GM19452 (cell line): ENCODE measurements around the gene PEX14.

Experiments used
- ATAC-seq: cut with Tn5 transposase; IDR thresholded peaks from one replicate; pipeline ENCODE4 v1.9.1; 2021; ENCODE audit not compliant: unreplicated experiment

The PEX14 gene

DNA sequence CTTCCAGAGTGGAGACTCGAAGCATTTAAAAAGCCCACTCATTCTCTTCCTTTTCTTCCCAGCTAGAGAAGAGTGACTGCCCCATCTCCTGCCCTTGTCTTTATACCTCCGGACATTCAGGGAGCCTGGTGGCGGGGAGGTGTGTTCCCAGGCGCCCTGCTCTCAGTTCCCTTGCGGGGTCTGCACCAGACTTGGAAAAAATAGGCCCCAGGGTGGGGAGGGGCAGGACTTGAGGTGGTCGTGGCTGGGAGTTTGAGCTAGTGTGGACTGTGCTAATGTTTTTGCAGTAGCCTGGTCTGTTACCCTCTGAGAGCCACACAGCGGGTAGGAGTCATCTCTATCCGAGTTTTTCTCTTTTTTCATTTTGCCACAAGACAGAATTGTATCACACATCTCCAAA, 139.1 kb downstream of the PEX14 start:
- no peak for ATAC-seq

DNA sequence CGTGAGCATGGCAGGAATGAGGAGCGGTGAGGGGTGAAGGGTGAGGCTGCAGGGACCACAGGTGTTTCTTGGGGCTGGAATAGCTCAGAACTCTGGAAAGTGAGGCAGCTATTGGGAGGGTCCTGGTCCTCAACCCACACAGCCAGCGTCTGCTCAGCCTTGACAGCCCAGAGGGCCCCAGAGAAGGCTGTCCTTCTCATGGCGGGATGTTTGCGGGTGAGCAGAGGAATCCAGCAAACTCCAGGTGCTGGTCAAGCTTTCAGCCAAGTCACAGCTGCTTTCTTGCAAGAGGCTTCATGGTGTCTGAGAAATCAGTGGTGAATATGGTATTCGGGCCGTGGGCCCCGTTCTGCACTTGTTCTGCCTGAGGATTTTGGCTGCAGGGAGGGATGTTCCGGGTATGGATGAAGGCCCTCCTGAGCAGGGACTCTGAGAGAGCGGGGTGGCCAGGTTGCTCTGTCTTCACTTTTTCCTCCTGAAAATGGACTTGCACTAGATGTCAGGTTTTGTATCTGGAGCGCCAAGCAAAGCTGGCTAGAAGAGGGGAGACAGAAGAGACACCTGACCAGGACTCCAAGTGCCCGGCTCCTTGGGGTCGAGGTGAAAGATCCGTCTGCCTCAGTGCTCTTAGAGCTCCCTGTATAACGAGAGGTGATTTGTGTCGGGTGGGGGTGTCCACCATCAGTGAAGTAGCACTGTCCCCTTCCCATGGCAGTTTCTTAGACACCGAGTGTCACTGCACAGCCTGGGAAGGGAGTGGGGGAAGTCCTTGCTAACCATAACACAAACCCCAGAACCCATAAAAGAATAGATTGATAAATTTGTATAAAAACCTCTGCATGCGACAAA, 139.9 kb downstream of the PEX14 start:
- no peak for ATAC-seq

DNA sequence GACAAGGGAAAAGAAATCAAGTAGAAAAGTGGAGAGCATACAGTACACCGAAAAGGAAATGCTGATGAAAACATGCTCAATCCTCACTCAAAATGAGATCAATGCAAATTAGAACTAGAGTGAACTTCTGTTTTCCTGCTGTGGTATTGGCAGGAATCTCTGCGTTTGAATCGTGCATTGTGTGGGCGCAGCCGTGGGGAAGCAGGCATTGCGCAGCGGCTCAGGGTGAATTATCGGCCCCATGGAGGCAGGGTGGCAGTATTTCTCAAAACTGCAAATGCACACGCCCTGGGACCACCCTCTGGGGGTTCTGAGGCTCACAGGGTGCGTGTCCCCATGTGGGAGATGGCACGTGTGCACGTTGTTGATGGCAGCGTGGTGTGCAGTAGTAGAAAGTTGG, 140.6 kb downstream of the PEX14 start:
- ATAC-seq = no peak

DNA sequence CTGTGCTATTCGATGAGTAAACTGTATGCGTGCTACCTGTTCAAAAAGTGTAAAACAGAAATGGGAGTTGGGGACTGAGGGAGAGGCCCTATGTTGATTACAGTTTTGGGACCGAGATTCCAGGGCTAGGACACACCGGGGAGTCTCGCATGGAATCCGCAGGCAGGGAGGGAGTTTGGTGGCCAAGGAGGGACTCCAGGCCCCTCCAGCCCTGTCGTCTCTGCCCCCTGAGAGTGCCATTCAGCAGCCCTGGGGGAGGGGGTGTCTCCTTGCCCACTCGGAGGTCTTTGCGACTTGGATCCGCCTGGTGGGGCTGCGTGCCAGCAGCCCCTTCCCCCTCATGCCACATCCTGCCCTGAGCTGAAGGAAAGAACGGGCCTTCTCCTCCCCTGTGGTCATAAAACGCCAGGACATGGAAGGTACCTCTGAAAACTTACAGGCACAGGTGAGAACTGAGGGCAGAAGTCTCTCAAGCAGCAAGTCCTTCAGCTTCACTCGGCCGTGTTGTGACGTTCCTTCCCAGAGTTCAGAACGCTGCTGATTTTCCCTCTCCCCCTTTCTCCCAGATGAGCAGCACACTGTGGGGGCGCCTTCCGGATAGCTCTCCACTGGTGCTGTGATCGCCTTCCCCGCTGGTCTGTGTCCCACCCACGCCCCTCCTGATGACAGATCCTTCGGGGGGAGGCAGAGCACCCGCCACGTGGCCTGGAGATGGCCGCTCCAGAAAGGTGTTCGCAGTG, 141.4 kb downstream of the PEX14 start:
- ATAC-seq = no peak

DNA sequence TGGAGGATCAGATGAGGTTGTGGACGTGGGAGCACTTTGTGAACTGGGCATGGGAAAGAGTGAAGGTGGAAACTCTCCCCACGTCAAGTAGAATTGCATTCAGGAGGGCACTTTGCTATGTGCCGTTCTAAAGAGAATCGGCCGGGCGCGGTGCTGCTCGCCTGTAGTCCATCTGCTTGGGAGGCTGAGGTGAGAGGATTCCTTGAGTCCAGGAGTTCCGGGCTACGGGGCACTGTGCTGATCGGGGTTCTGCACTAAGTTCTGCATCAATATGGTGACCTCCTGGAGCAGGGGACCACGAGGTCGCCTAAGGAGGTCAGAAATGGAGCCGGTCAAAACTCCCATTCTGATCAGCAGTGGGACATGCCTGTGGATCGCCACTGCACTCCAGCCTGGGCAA, 141.9 kb downstream of the PEX14 start:
- no peak for ATAC-seq

DNA sequence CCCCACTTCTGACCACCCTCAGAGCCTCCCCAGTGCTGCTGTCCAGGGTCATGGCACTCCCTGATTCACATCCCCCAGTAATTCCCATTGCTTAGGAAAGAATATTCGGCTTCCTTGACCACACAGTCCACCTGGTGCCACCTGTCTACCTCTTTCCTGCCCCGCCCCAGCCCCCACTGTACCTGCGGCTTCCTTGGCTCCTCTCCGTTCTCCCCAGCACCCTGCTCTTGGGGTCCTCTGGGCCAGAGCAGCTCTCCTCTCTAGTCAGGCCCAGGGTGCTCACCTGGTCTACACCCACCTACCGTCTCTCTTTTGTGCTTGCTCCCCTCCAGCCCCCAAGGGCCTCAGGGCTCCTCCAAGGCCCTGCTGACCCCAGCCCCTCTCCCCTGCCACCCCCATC, 142.6 kb downstream of the PEX14 start:
- no peak for ATAC-seq

GRCh38 chr1:10617931-10618885, 143.5 kb downstream of the PEX14 start:
- ATAC-seq = no peak

DNA sequence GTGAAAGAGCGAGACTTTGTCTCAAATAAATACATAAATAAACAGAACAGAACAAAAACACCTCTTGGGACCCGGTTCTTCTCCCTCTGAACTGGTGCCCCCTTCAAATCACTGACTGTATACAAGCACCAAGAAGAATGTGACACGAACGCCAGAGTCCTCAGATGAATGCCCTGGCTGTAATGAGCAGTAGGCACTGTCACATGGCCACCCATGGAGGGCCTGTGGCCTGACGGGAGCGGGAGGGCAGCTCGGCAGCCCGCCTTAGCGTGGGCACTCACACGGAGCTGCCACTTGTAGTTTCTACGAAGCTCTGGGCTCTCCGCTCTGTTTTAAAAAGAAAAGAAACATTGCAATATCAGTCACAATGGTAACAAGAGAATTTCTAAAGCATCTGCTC, 146.0 kb downstream of the PEX14 start:
- no peak for ATAC-seq

GRCh38 chr1:10621906-10622305, 147.2 kb downstream of the PEX14 start:
- no peak for ATAC-seq

DNA sequence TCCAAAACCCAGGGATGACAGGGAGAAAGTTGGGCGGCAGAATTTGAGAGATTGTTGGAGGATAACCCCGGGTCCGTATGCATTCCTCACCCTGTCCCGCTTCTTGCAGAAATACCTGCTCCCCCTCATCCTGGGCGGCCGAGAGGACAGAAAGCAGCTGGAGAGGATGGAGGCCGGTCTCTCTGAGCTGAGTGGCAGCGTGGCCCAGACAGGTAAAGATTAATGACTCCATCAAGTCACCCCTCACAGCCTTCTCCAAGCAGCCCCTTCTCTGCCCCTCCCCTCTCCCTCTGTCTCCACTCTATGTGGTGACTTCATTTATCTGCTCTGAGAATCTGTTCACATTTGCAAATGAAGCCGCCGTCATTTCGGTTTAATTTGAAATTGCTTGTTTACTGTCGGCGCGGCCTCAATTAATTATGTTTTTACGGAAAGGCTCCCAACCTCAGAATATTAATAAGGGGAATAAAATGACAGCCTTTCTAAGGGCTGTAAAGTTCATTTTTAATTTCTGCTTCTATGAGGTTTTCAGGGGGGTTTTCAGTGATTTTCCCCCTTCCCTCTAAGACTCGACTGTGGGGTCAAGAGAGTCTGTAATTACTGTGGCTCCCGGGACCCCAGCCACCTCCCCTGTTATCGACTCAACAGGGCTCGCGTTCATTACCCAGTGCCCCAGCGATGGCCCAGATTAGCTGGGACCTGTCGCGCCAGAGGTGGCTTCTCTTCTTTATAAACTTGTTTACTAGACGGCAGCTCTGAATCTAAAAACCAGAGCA, 148.3 kb downstream of the PEX14 start:
- no peak for ATAC-seq

GRCh38 chr1:10623686-10624145, 149.0 kb downstream of the PEX14 start:
- no peak for ATAC-seq

DNA sequence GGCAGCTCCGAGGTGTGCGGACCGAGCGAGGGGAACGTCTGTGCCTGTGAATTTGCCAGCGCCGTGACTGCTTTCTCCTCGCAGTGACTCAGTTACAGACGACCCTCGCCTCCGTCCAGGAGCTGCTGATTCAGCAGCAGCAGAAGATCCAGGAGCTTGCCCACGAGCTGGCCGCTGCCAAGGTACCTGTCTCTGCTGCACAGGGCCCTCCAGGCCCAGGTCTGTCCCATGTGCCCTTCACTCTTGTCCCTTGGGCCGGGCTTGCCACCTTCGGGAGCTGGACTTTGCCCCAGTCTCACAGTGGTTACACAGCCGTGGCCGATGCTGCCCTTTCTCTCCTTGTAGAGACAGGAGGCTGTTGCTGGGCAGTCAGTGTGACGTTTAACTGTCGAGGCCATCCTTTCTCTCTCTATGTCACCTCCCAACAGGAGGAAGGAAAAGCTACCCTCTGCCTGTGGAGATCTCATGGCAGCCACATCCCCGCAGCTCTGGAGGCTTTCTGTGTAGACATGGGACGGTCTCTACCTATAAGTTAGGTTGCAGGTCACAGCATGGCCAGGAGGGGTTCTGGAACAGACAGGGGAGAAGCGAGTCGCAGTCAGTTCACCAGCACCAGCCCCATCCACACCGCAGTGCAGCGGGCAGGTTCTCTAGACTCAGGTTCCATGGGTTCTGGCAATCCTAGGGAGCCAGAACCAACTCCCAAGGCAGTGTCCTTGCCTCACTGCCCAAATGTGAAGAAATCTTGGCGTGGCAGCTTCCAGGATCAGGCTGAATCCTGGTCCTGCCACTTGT, 149.7 kb downstream of the PEX14 start:
- ATAC-seq = no peak

- ATAC-seq = no peak
Measured at GRCh38 chr1:10625076-10625475, 150.3 kb downstream of the PEX14 start.

DNA sequence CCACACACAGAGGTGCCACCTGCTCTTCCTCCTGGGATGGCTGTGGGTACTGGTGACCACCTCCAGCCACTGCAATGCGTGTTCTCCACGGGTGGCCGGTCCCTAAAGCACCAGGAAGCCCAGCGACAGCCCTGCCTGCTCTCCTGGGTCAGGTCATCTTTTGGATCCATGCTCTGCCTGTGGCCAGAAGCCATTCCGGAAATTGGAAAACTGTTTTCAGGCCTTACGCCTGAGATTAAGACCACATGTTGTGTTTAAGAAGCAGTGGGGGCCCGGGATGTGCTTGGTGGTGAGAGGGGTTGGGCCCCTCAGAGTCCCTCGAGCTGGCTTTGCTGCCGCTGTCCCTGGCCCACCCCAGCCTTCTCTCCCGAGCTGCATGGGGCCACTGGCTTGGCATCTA, 150.8 kb downstream of the PEX14 start:
- no peak for ATAC-seq

- ATAC-seq = no peak
Measured at GRCh38 chr1:10626131-10626731, 151.5 kb downstream of the PEX14 start.

DNA sequence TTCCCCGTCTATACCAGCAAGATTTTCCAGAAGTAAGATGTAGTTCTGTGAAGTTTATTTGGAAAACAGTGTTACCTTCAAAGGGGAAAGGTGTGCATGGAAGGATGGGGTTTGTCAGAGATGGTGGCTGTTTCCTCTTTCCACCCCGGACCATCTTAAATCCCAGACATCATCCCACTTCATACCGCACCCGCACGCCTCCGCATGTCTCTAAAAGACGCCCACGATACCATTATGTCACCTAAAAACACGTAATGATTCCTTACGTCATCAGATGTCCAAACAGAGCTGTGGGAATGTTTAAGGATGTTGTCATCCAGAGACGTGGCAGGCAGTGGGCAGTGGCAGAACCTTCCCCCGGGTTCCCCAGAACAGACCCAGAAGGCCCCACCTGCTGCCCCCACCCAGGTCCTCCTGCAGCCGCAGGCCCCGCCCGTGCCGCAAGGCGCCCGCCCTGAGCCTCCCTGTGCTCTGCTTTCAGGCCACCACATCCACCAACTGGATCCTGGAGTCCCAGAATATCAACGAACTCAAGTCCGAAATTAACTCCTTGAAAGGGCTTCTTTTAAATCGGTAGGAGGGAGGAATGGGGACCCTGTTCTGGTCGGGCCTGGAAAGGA, 152.2 kb downstream of the PEX14 start:
- no peak for ATAC-seq

DNA sequence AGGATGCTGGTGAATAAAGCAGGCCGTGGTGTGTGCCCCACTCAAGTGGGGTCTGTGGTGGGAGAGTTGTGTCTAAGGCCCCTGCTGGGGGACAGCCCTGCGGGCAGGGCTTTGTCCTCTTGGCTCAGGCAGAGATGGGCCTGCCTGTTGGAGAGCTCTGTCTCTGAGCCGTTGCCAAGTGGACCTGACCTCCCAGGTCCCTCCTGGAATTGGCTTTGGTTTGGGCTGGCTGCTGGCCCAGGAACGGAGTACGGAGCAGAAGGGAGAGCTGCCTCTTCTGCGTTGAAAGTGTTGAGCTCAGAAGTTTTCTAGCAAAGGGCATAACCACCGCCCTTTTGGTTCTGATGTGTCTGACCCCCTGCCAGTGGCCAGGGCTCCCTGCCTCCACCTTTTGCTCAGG, 153.9 kb downstream of the PEX14 start:
- ATAC-seq = no peak

- no peak for ATAC-seq
Measured at GRCh38 chr1:10629091-10629815, 154.5 kb downstream of the PEX14 start.
